ENCODE data around the gene CYP11A1. TPM values are rescaled to one million over a fixed set of nuclear protein-coding genes. Genes with fewer than 3 reads are reported as not detected.
A peak's percentile ranks its signal among the peaks of the same experiment; 100 is the strongest.

Gene CYP11A1
- total and polyA plus RNA-seq, 9 donors = 19.9 to 1,902 (median 32.3) TPM

- Histone ChIP-seq H3K9me3 (no peaks in the 10 kb centered on the region), H3K27me3 (no peaks in the 10 kb centered on the region), H3K27ac (peak overlapping the region; percentile 54 to 71), H3K4me3 (no peak overlapping the region), H3K36me3 (no peaks in the 10 kb centered on the region), H3K4me1 (ENCODE audit: insufficient read depth) (peaks cover 19% of the 10 kb centered on the region)
- TF ChIP-seq POLR2A (IDR thresholded peaks at IDR 0.05) (no peak), EP300 (IDR thresholded peaks at IDR 0.05) (no peak)
- TF ChIP-seq, protein P1, sequence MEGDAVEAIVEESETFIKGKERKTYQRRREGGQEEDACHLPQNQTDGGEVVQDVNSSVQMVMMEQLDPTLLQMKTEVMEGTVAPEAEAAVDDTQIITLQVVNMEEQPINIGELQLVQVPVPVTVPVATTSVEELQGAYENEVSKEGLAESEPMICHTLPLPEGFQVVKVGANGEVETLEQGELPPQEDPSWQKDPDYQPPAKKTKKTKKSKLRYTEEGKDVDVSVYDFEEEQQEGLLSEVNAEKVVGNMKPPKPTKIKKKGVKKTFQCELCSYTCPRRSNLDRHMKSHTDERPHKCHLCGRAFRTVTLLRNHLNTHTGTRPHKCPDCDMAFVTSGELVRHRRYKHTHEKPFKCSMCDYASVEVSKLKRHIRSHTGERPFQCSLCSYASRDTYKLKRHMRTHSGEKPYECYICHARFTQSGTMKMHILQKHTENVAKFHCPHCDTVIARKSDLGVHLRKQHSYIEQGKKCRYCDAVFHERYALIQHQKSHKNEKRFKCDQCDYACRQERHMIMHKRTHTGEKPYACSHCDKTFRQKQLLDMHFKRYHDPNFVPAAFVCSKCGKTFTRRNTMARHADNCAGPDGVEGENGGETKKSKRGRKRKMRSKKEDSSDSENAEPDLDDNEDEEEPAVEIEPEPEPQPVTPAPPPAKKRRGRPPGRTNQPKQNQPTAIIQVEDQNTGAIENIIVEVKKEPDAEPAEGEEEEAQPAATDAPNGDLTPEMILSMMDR (IDR thresholded peaks at IDR 0.05) = no peak
- intact Hi-C loops (cut with DNase I) = loop anchor here in 2 of 4 donors (10.0 kb wide), 2 partner anchors 344 to 364 kb away; no protein-coding TSS in a partner anchor
- WGBS, 3 donors = 67 to 88% (median 68%) methylated on average over 5 of the region's 5 CpGs
- no peak for DNase-seq
These were observed 48.3 kb downstream of the CYP11A1 start for GRCh38 chr15:74319138-74319460.

GRCh38 chr15:74318376-74319137, 48.9 kb downstream of the CYP11A1 start:
- peak in 1 of 5 donors; percentile 62 for DNase-seq
- Histone ChIP-seq H3K27me3 (no peaks in the 10 kb centered on the region), H3K36me3 (no peaks in the 10 kb centered on the region), H3K4me3 (no peak overlapping the region), H3K9me3 (no peaks in the 10 kb centered on the region), H3K27ac (peak overlapping the region; percentile 54 to 71), H3K4me1 (ENCODE audit: insufficient read depth) (peaks cover 19% of the 10 kb centered on the region)
- TF ChIP-seq POLR2A (IDR thresholded peaks at IDR 0.05) (no peak), EP300 (IDR thresholded peaks at IDR 0.05) (no peak)
- TF ChIP-seq, protein P1 (IDR thresholded peaks at IDR 0.05) = no peak
- intact Hi-C loops (cut with DNase I) = loop anchor here in 2 of 4 donors (10.0 kb wide), 2 partner anchors 344 to 364 kb away; no protein-coding TSS in a partner anchor
- WGBS, 3 donors = 92 to 98% (median 94%) methylated on average over 5 to 6 of the region's 6 CpGs

DNA sequence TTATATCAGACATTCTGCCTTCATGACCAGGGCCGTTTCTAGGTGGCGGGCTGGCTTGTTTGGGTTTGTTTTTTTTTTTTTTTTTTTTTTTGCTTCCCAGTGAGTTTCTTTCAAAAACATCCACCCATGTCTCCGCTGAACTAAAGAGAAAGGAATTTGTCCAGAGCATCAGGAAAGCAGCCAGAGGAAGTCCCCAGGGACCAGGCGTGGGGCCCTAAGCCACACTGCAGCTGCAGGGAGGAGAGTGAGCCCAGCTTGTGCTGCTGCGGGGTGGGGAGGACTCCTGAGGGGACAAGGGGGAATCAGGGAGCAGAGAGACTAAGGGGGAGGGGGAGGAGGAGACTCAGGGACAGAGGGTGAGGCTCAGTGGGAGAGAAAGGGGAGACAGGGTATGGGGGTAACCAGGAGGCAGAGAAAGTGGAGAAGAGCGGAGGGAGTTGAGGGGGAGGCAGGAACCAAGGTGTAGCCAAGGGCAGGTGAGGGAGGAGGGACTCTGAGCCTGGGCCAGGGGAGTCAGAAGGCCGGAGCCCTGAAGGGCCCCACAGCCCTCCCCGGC, 49.5 kb downstream of the CYP11A1 start:
- 20 to 26% (median 25%) methylated on average over 8 of the region's 8 CpGs for WGBS, 3 donors

GRCh38 chr15:74316141-74316540, 51.3 kb downstream of the CYP11A1 start:
- TF ChIP-seq EP300 (IDR thresholded peaks at IDR 0.05) (no peak), POLR2A (IDR thresholded peaks at IDR 0.05) (no peak)
- TF ChIP-seq, protein P1 (IDR thresholded peaks at IDR 0.05) = no peak
- 70 to 73% (median 71%) methylated on average over 13 of the region's 13 CpGs for WGBS, 3 donors
- H3K4me1 ChIP-seq (ENCODE audit: insufficient read depth) = peaks cover 19% of the 10 kb centered on the region
- H3K27me3 ChIP-seq = no peaks in the 10 kb centered on the region
- DNase-seq = no peak
- no peak overlapping the region for H3K27ac ChIP-seq
- H3K9me3 ChIP-seq = no peaks in the 10 kb centered on the region
- intact Hi-C loops (cut with DNase I) = loop anchor here in 2 of 4 donors (10.0 kb wide), 2 partner anchors 341 to 361 kb away; no protein-coding TSS in a partner anchor
- H3K4me3 ChIP-seq = no peak overlapping the region
- H3K36me3 ChIP-seq = no peaks in the 10 kb centered on the region

More for the DNA sequence above, 49.5 kb downstream of the CYP11A1 start:
- peak; percentile 81 to 92 (median 90) for DNase-seq
- Histone ChIP-seq H3K27ac (peak overlapping the region; percentile 56 to 71), H3K9me3 (no peaks in the 10 kb centered on the region), H3K36me3 (no peaks in the 10 kb centered on the region), H3K4me3 (no peak overlapping the region), H3K4me1 (ENCODE audit: insufficient read depth) (peaks cover 19% of the 10 kb centered on the region), H3K27me3 (no peaks in the 10 kb centered on the region)
- intact Hi-C loops (cut with DNase I) = loop anchor here in 2 of 4 donors (10.0 kb wide), 2 partner anchors 343 to 363 kb away; no protein-coding TSS in a partner anchor
- no peak for TF ChIP-seq EP300 (IDR thresholded peaks at IDR 0.05)
- TF ChIP-seq, protein P1 (IDR thresholded peaks at IDR 0.05) = no peak
- TF ChIP-seq POLR2A (IDR thresholded peaks at IDR 0.05) = no peak
